IPS DF 6.9 (cell line): ENCODE results near the gene APRT.
A peak's percentile ranks its signal among the peaks of the same experiment; 100 is the strongest.

ENCODE experiments used
- DNase-seq: peaks from one replicate; pipeline ENCODE4 v3.0.0-alpha.2; 2013; ENCODE audit warnings: low read depth, low spot score
- H3K27ac ChIP-seq: one replicate; pipeline ENCODE4 v1.5.1; 2013; ENCODE audit warnings: low read length, control low read depth
- H3K27me3 ChIP-seq: 2 replicates; pipeline ENCODE4 v1.6.1; 2013; ENCODE audit warnings: mild to moderate bottlenecking, low read length; ENCODE audit not compliant: control insufficient read depth, insufficient read depth
- H3K36me3 ChIP-seq: 2 replicates; pipeline ENCODE4 v1.6.1; 2013; ENCODE audit warnings: low read length; ENCODE audit not compliant: control insufficient read depth, insufficient read depth
- H3K4me1 ChIP-seq: 2 replicates; pipeline ENCODE4 v1.6.1; 2013; ENCODE audit warnings: low read length; ENCODE audit not compliant: control insufficient read depth, insufficient read depth
- H3K4me3 ChIP-seq: 2 replicates; pipeline ENCODE4 v1.5.1; 2013; ENCODE audit warnings: mild to moderate bottlenecking, low read length
- H3K9me3 ChIP-seq: 2 replicates; pipeline ENCODE4 v1.6.1; 2013; ENCODE audit warnings: low read length, inconsistent platforms; ENCODE audit not compliant: control insufficient read depth, insufficient read depth
- WGBS: extraction: QIAGEN DNeasy Blood & Tissue Kit; methylation state at CpG from one replicate; pipeline ENCODE4 v1.1.7; 2013; ENCODE audit warnings: mixed read lengths, missing lambda C conversion rate; ENCODE audit not compliant: insufficient read length, insufficient coverage; 5-methylcytosine and 5-hydroxymethylcytosine counted together

The APRT gene

GRCh38 chr16:88814144-88814502 lies 2.4 kb upstream of the APRT start:
- Histone ChIP-seq H3K36me3 (peaks cover 11% of the 10 kb centered on the region), H3K27me3 (no peaks in the 10 kb centered on the region), H3K4me3 (no peak overlapping the region), H3K9me3 (no peaks in the 10 kb centered on the region), H3K4me1 (peaks cover 3% of the 10 kb centered on the region; the same call in 1 of the 2 replicates), H3K27ac (no peak overlapping the region)
- WGBS = no CpG with 5 or more reads among the region's 13 CpGs
- DNase-seq = no peak

- Histone ChIP-seq H3K4me1 (peaks cover 3% of the 10 kb centered on the region; the same call in 1 of the 2 replicates), H3K27me3 (no peaks in the 10 kb centered on the region), H3K36me3 (peaks cover 14% of the 10 kb centered on the region), H3K9me3 (no peaks in the 10 kb centered on the region), H3K27ac (no peak overlapping the region), H3K4me3 (no peak overlapping the region)
- WGBS = no CpG with 5 or more reads among the region's 26 CpGs
- no peak for DNase-seq
These were observed 1.8 kb upstream of the APRT start for GRCh38 chr16:88813269-88814143.

- Histone ChIP-seq H3K36me3 (peaks cover 20% of the 10 kb centered on the region), H3K27ac (no peak overlapping the region)
- no CpG with 5 or more reads among the region's 37 CpGs for WGBS
These were observed 963 bp upstream of the APRT start for GRCh38 chr16:88812513-88813268.

GRCh38 chr16:88810912-88811768 lies 588 bp downstream of the APRT start:
- H3K4me1 ChIP-seq = peaks cover 3% of the 10 kb centered on the region; the same call in 1 of the 2 replicates
- H3K27ac ChIP-seq = no peak overlapping the region
- no CpG with 5 or more reads among the region's 65 CpGs for WGBS

More at GRCh38 chr16:88812513-88813268, 963 bp upstream of the APRT start:
- Histone ChIP-seq H3K9me3 (no peaks in the 10 kb centered on the region), H3K4me3 (peak overlapping the region; percentile 78; the same call in 1 of the 2 replicates), H3K4me1 (peaks cover 3% of the 10 kb centered on the region; the same call in 1 of the 2 replicates), H3K27me3 (no peaks in the 10 kb centered on the region)
- no peak for DNase-seq

GRCh38 chr16:88810166-88810911 lies 1.4 kb downstream of the APRT start:
- WGBS = no CpG with 5 or more reads among the region's 12 CpGs
- H3K4me3 ChIP-seq = peak overlapping the region; percentile 78; the same call in 1 of the 2 replicates
- DNase-seq = no peak
- no peak overlapping the region for H3K27ac ChIP-seq
- H3K36me3 ChIP-seq = peaks cover 44% of the 10 kb centered on the region
- H3K9me3 ChIP-seq = no peaks in the 10 kb centered on the region
- H3K4me1 ChIP-seq = peaks cover 3% of the 10 kb centered on the region; the same call in 1 of the 2 replicates
- H3K27me3 ChIP-seq = no peaks in the 10 kb centered on the region

More at GRCh38 chr16:88810912-88811768, 588 bp downstream of the APRT start:
- H3K27me3 ChIP-seq = no peaks in the 10 kb centered on the region
- peaks cover 36% of the 10 kb centered on the region for H3K36me3 ChIP-seq
- H3K9me3 ChIP-seq = no peaks in the 10 kb centered on the region
- H3K4me3 ChIP-seq = peak overlapping the region; percentile 78
- DNase-seq = no peak

GRCh38 chr16:88809676-88810165 lies 2.0 kb downstream of the APRT start:
- Histone ChIP-seq H3K27me3 (no peaks in the 10 kb centered on the region), H3K27ac (no peak overlapping the region), H3K9me3 (no peaks in the 10 kb centered on the region), H3K4me3 (no peak overlapping the region), H3K4me1 (peaks cover 3% of the 10 kb centered on the region; the same call in 1 of the 2 replicates), H3K36me3 (peaks cover 50% of the 10 kb centered on the region)
- DNase-seq = no peak
- no CpG with 5 or more reads among the region's 10 CpGs for whole genome bisulfite sequencing

GRCh38 chr16:88809068-88809675 lies 2.6 kb downstream of the APRT start:
- Histone ChIP-seq H3K27ac (no peak overlapping the region), H3K4me3 (no peak overlapping the region), H3K27me3 (no peaks in the 10 kb centered on the region), H3K36me3 (peaks cover 52% of the 10 kb centered on the region), H3K4me1 (peaks cover 3% of the 10 kb centered on the region; the same call in 1 of the 2 replicates), H3K9me3 (no peaks in the 10 kb centered on the region)
- WGBS = no CpG with 5 or more reads among the region's 10 CpGs
- no peak for DNase-seq

- Histone ChIP-seq H3K4me3 (no peak overlapping the region), H3K27ac (no peak overlapping the region), H3K27me3 (no peaks in the 10 kb centered on the region), H3K9me3 (no peaks in the 10 kb centered on the region), H3K36me3 (peaks cover 52% of the 10 kb centered on the region), H3K4me1 (peaks cover 3% of the 10 kb centered on the region; the same call in 1 of the 2 replicates)
- no CpG with 5 or more reads among the region's 26 CpGs for WGBS
- no peak for DNase-seq
These were observed 3.9 kb downstream of the APRT start for GRCh38 chr16:88807626-88808453.
